ENCODE results near the gene HAX1.

- no peak for TF ChIP-seq CTCF (IDR thresholded peaks at IDR 0.05; ENCODE audit: insufficient read depth, low read depth, low read length)
- TF ChIP-seq EZH2 (IDR thresholded peaks at IDR 0.05; ENCODE audit: insufficient read depth, low read length) = no peak
These were observed 8.0 kb upstream of the HAX1 start for GRCh38 chr1:154264454-154264853.

Data from astrocyte (in vitro differentiated cells and primary cell).